Prostate gland (tissue), 2 donors: ENCODE data around the gene SAMD10. TPM values are rescaled to one million over a fixed set of nuclear protein-coding genes. Genes with fewer than 3 reads are reported as not detected.

Experiments used
- DNase-seq: peaks from one replicate; pipeline ENCODE4 v3.0.0-alpha.2; 2019; ENCODE audit warnings: low spot score
- H3K27ac ChIP-seq, 2 donors: fragments of 200-600 bp; sonication (generic); 2 replicates each; pipeline ENCODE4 v1.5.1; 2017 to 2019
- H3K27me3 ChIP-seq: fragments of 200-600 bp; sonication (generic); replicated peaks from 2 replicates; pipeline ENCODE4 v1.5.1; 2019; ENCODE audit not compliant: insufficient read depth
- H3K36me3 ChIP-seq, 2 donors: fragments of 200-600 bp; sonication (generic); 1 replicate in 1 of 2; 2 replicates in 1 of 2; pipeline versions ENCODE4 v1.5.1 to v1.8.1; 2017 to 2019
- H3K4me1 ChIP-seq: fragments of 200-600 bp; sonication (generic); replicated peaks from 2 replicates; pipeline ENCODE4 v1.5.1; 2019
- H3K4me3 ChIP-seq, 2 donors: fragments of 200-600 bp; sonication (generic); 2 replicates each; pipeline ENCODE4 v1.5.1; 2017 to 2019
- H3K9me3 ChIP-seq: fragments of 200-600 bp; sonication (generic); 2 replicates; pipeline ENCODE4 v1.5.1; 2017
- POLR2A ChIP-seq: fragments of 450-650 bp; IDR thresholded peaks from one replicate; pipeline ENCODE4 v1.6.1; 2016; ENCODE audit warnings: antibody characterized with exemption, mild to moderate bottlenecking
- POLR2AphosphoS5 ChIP-seq: sonication (generic); formaldehyde crosslinking; IDR thresholded peaks from one replicate; pipeline ENCODE4 v1.6.1; 2017; ENCODE audit warnings: antibody characterized with exemption
- WGBS: methylation state at CpG from one replicate; pipeline ENCODE4 v1.1.5; 2018; 5-methylcytosine and 5-hydroxymethylcytosine counted together
- intact Hi-C: fragments of 100-400 bp; cut with DNase I; formaldehyde crosslinking; loops from one replicate; pipeline ENCODE4 v1.14.2; 2022
- total RNA-seq, 2 donors: library from RNA; depleted of rRNA; stranded (reverse); fragments of >200 nt; gene quantifications; one replicate each; pipeline ENCODE4 v1.1.0, GENCODE V29; 2016
- TF ChIP-seq, protein P1 (sequence below), 4 experiments: fragments of 200-600 bp in 2 of 4; fragments of 450-650 bp in 2 of 4; sonication (generic) in 2 of 4; IDR thresholded peaks; 1 replicate in 3 of 4; 2 replicates in 1 of 4; pipeline ENCODE4 v1.5.1; 2016 to 2019; ENCODE audit warnings: antibody characterized with exemption in 4 of 4, mild to moderate bottlenecking in 2 of 4, moderate library complexity in 2 of 4

The SAMD10 gene
- total RNA-seq, 2 donors from 2014 or later, result 6.0 to 14.7 TPM

DNA sequence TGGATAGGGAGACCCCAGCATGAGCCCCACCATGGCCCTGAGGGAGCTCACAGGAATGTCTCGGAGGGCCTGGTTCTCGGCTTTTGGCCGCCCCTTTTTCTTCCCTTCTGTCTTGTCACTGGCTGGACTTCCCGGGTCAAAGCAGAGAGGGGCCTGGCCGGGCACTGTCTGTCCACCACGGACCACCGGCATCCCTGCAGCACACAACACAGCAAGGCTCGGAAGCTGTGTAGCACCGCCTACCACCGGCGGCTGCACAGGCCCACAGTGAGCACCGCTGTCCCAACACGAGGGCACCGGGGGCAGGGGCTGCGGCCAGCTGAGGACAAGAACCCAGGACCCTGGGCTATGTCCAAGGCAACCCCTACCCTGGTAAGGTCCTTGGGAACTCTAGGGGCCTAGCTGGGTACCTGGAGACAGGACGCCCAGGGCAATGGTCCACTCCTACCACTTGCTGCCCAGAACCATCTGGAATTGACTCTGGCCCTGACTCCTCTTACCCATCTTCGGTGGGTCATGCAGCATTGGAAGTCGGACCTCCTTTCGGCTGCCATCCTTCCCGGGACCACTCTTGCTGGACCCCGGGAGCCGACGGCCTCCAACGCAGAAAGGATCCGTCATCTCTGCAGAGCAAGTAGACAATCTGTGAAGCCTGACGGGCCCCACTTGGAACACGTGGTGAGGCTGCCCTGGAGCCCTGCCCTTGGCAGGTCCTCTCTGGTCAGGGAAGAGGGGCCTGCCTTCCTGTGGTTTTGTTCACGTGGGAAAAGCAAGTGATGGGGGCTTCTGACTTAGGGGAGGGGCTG is 11.9 kb downstream of the SAMD10 start:
- H3K27me3 ChIP-seq, result no peaks in the 10 kb centered on the region
- TF ChIP-seq, protein P1, sequence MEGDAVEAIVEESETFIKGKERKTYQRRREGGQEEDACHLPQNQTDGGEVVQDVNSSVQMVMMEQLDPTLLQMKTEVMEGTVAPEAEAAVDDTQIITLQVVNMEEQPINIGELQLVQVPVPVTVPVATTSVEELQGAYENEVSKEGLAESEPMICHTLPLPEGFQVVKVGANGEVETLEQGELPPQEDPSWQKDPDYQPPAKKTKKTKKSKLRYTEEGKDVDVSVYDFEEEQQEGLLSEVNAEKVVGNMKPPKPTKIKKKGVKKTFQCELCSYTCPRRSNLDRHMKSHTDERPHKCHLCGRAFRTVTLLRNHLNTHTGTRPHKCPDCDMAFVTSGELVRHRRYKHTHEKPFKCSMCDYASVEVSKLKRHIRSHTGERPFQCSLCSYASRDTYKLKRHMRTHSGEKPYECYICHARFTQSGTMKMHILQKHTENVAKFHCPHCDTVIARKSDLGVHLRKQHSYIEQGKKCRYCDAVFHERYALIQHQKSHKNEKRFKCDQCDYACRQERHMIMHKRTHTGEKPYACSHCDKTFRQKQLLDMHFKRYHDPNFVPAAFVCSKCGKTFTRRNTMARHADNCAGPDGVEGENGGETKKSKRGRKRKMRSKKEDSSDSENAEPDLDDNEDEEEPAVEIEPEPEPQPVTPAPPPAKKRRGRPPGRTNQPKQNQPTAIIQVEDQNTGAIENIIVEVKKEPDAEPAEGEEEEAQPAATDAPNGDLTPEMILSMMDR (IDR thresholded peaks at IDR 0.05), result no peak
- TF ChIP-seq POLR2AphosphoS5 (no peak), POLR2A (no peak)
- H3K27ac ChIP-seq, result no peak overlapping the region
- peaks cover 15% of the 10 kb centered on the region for H3K4me1 ChIP-seq
- DNase-seq, result no peak
- intact Hi-C loops, result loop anchor here (10.0 kb wide), 2 partner anchors 223 to 343 kb away; partner anchors contain the start of gene GMEB2
- peaks cover 0 to 7% of the 10 kb centered on the region in 2 donors for H3K36me3 ChIP-seq
- H3K9me3 ChIP-seq, result no peaks in the 10 kb centered on the region
- WGBS, result 87% methylated on average over 27 of the region's 28 CpGs
- no peak overlapping the region for H3K4me3 ChIP-seq

DNA sequence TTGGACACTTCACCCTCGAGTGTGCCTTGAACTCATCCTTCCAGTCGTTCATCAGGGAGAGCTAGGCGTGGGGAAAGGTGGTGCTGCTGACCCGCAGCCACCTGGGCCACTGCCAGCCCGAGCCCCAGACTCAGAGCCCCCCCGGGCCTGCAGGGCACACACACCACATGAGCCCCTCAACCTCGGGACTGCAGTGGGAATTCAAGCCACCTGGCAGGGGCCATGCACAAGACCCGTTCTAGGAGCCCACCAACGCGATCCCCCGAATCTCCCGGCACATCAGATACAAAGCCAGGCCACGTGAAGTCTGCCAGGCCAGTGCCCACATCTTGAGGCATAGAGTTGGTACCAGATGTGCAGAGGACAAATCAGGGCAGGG is 12.5 kb downstream of the SAMD10 start:
- 90% methylated on average over 13 of the region's 13 CpGs for WGBS
- no peak for DNase-seq

DNA sequence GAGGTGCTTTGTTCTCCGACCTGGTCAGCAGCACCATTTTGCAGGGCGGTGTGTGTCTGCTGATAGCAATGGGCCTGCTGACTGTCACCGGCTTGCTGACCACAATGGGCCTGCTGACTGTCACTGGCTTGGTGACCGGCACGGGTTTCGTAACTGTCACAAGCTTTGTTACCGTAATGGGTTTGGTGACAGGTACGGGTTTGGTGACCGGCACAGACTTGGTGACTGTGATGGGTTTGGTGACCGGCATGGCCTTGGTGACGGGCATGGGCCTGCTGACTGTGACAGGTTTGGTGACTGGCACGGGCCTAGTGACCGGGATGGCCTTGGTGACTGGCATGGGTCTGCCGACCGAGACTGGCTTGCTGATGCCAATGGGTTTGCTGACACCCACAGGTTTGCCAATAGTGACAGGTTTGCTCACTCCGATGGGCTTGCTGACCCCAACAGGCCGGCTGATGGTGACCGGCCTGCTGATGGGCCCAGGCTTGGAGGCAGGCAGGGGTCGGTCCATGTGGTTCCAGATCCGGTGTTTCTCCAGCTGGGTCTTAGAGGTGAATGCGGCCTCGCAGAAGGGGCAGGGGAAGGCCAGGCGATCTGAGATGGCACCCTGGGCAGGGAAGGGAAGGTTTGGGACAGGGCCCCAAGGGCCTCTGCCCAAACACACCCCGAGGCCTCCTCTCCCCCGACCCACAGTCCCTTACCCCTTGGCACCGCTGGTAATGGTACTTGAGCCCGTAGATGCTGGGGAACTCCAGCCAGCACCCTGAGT is 13.1 kb downstream of the SAMD10 start:
- TF ChIP-seq POLR2A (no peak), POLR2AphosphoS5 (no peak)
- TF ChIP-seq, protein P1 (IDR thresholded peaks at IDR 0.05), result no peak
- peaks cover 15% of the 10 kb centered on the region for H3K4me1 ChIP-seq
- no peak overlapping the region for H3K4me3 ChIP-seq
- no peak overlapping the region for H3K27ac ChIP-seq
- peaks cover 0 to 7% of the 10 kb centered on the region in 2 donors for H3K36me3 ChIP-seq
- DNase-seq, result no peak
- H3K9me3 ChIP-seq, result no peaks in the 10 kb centered on the region
- intact Hi-C loops, result loop anchor here (10.0 kb wide), 2 partner anchors 222 to 342 kb away; partner anchors contain the start of gene GMEB2
- WGBS, result 92% methylated on average over 27 of the region's 27 CpGs
- H3K27me3 ChIP-seq, result no peaks in the 10 kb centered on the region

More for the DNA sequence above, 12.5 kb downstream of the SAMD10 start:
- peaks cover 0 to 7% of the 10 kb centered on the region in 2 donors for H3K36me3 ChIP-seq
- peaks cover 15% of the 10 kb centered on the region for H3K4me1 ChIP-seq
- no peak overlapping the region for H3K27ac ChIP-seq
- H3K4me3 ChIP-seq, result no peak overlapping the region
- intact Hi-C loops, result loop anchor here (10.0 kb wide), 2 partner anchors 222 to 342 kb away; partner anchors contain the start of gene GMEB2
- no peak for TF ChIP-seq POLR2A
- no peak for TF ChIP-seq POLR2AphosphoS5
- TF ChIP-seq, protein P1 (IDR thresholded peaks at IDR 0.05), result no peak
- H3K27me3 ChIP-seq, result no peaks in the 10 kb centered on the region
- H3K9me3 ChIP-seq, result no peaks in the 10 kb centered on the region

DNA sequence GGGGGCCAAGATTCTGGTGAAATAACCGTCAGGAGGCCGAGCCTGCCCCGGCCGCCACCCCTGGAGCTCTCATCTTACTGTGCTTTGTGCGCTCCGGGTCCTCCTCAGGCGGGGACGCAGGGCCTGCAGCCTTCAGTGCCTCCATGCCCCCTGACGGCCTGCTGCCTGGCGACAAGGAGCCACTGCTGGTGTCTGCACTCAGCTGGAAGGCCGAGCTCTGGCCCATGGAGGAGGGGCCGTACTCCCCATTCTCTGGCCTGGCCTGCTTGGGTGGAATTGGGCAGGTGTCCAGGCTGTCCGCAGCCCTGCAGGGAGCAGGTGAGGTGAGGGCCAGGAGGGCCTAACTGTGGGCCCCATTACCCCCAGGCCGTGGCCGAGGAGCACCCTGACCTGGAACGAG is 15.0 kb downstream of the SAMD10 start:
- H3K4me3 ChIP-seq, result no peak overlapping the region
- no peaks in the 10 kb centered on the region for H3K9me3 ChIP-seq
- no peak overlapping the region for H3K27ac ChIP-seq
- H3K36me3 ChIP-seq, result peaks cover 0 to 12% of the 10 kb centered on the region in 2 donors
- DNase-seq, result no peak
- peaks cover 8% of the 10 kb centered on the region for H3K4me1 ChIP-seq
- no peaks in the 10 kb centered on the region for H3K27me3 ChIP-seq
- 95% methylated on average over 16 of the region's 16 CpGs for WGBS
- intact Hi-C loops, result loop anchor here (10.0 kb wide), 2 partner anchors 220 to 340 kb away; partner anchors contain the start of gene GMEB2
- TF ChIP-seq POLR2AphosphoS5 (no peak), POLR2A (no peak)
- TF ChIP-seq, protein P1 (IDR thresholded peaks at IDR 0.05), result no peak
